Stimulated activated naive CD4-positive, alpha-beta T cell treated with Interleukin-2 at 50 U/mL for 16 hours (primary cell): ENCODE results near the gene ARPC5.

Source experiments
- DNase-seq: peaks from one replicate; lab custom pipeline; 2025; lab: John Stamatoyannopoulos, UW

ARPC5 gene

GRCh38 chr1:183609759-183610452, 25.7 kb downstream of the ARPC5 start:
- no peak for DNase-seq

GRCh38 chr1:183609313-183609712, 26.3 kb downstream of the ARPC5 start:
- no peak for DNase-seq

DNA sequence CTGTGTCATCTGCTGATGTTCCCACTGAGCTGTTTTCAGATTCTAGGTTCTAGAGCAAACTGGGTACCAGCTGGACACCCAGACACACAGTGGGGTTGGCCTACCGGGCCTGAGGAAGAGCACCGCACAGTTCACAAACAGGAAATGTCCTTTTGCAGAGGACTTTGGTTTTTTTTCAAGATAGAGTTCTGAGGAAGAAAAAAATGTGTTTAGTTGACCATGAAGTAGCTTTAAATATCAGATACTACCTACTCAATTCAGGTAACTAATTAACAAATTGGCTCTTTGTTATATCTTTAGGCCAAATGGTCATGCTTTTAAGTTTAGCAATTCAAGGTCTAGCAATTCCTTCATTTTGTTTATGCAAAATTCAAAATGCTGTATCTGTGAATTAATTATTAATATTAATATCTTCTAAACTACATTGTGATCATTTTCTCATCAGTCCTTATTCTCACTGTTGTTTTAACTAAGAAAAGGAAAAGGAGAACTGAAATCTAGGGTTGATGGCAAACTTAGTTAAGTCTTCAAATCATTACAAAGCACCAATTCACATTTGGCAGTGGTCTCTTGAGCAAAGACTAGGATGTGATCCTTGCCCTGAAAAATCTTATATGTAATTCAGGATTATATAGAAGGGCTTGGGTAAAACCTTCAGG, 28.1 kb downstream of the ARPC5 start:
- DNase-seq, result no peak

DNA sequence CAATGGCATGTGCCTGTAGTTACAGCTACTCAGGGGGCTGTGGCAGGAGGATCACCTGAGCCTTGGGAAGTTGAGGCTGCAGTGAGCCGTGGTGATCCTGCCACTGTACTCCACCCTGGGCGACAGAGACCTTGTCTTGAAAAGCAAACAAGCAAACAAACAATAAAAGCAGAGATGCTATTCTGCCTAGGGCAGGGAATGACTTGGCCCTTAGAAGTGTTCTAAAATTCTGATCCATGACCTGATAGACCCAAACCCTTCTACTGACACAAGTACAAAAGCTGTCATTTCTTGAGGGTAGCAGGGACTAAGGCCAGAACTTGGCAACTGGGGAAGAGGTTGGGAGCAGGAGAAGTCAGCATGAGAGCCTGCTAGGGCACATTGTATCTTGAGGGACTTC, 29.7 kb downstream of the ARPC5 start:
- DNase-seq, result no peak

DNA sequence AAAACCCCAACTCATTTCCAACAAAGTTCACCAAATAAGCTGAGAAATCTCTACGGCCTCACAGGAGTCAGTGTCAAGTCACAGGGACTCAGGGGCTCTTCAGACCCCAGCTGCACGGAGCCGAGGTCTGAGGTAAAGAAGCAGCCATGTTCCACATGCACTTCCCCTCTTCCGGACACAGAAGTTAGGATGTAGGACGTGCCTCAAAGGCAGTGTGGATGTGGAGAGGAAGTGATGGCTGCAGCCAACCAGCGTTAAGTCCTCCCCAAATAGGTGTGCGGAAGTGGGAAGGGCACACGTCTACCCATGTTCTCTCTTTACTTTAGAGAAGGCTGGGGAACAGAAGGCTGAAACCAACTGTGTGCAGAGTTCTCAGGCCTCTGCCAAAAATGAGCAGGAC, 30.8 kb downstream of the ARPC5 start:
- DNase-seq, result no peak

DNA sequence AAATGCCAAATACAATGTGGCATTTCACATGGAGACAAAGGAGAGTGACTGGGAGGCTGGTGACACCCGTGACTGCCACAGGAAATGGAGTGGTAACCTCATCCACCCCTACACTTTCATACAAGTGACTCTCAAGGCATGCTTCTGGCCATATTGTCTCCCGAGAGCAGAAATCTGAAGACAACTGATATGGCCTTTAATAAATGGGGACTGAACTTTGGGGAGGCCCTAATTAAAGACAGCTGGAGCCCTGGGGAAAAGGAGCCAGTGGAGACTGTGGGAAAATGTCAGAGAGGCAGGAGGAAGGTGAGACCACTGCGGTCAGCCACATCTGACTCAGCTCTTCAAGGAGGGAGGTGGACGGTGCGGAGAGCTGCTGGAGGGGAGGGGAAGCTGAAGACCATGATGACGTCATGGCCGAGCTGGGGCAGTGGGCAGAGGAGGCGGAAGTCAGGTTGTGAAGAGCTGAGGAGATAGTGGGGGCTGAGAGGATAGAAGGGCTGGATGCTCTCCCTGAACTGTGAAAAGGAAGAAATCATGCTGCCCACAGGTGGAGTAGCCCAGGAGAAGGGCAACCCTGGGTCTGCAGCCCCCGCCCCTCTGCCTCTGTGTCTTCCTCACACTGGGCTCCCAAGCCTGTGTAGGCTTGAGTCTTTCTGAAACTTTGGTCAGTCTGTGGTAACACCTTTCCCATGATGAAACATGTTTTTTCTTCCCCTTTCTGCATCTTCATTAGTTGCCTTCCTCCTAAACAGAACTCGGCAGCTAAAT, 31.4 kb downstream of the ARPC5 start:
- DNase-seq, result no peak

GRCh38 chr1:183602510-183602909, 33.1 kb downstream of the ARPC5 start:
- DNase-seq, result no peak

- no peak for DNase-seq
Measured at GRCh38 chr1:183600634-183601033, 34.9 kb downstream of the ARPC5 start.

GRCh38 chr1:183600136-183600535, 35.4 kb downstream of the ARPC5 start:
- DNase-seq, result no peak

DNA sequence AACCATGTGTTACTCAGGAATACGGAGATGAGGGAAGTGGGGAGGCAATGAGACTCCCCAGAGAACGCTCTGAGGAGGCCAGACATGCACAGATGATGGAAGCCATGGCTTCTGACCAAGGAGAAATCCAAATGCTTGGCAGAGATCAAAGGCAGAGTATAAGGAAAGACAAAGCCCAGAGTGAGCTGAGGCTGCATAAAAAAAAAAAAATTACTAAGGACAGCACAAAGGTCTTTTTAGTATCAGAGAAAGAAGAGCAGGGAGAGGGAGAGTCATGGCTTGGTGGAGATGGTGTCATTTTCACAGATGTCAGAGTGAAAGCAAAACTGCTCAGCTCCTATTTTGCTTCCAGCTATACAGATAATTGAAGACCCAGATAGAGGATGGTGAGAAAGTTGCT, 37.2 kb downstream of the ARPC5 start:
- no peak for DNase-seq

DNA sequence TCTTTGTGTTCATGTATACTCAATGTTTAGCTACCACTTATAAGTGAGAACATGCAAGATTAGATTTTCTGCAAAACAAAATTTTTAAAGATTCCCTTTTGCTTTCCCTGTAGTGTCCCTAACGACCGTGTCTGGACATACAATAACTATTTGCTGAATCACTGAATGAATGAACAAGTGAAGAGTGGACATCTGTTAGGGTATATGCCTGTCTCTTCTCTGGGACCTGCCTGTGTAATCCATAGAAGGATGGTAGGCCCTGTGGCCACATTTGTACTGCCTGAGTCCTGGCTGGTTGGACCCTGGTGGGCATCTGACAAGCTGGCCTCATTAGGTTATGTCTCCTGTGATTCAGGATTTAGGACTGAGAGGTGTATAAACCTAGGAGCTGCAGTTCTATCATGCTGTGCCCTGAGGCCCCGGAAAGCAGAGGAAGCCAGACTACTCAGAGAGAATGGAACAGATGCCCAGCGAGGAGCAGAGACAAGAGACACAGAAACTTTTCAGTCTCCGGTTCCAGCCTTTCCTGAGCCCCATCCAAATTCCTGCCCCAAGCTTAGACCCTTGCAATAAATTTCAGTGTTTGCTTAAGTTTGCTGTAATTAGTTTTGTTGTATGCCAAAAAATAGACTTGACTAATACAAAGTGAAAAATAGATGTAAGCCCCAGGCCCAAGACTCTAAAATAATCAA, 37.8 kb downstream of the ARPC5 start:
- DNase-seq, result no peak

DNA sequence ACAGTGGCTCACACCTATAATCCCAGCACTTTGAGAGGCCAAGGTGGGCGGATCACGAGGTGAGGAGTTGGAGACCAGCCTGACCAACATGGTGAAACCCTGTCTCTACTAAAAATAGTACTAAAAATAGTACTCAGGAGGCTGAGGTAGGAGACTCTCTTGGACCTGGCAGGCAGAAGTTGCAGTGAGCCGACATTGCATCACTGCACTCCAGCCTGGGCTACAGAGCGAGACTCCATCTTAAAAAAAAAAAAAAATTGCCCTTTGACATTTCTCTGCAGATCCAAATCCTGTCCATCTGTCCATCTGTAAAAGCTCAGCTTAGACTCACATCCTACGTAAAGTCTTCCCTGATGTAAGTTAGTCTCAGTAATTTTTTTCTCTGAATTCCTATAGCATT, 39.1 kb downstream of the ARPC5 start:
- DNase-seq, result no peak

- DNase-seq, result no peak
Measured at GRCh38 chr1:183595537-183595936, 40.0 kb downstream of the ARPC5 start.

DNA sequence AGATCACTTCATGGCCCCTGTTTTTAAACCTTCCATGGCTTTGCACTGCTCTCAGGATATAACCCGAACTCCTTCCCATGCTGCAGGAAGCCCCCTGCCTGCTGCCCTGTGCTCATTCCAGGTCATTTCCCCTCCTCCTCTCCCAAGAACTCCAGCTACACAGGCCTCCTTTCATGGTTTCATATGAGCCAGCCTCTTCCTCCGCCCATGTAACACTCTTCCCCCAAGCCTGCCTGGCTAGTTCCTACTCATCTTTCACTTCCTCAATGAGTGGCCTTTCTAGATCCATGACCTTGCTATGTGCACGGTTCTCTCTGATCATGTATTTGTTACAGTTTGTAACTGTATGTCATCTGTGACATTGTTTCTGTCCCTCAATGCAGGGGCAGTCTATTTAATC, 42.2 kb downstream of the ARPC5 start:
- DNase-seq, result no peak

DNA sequence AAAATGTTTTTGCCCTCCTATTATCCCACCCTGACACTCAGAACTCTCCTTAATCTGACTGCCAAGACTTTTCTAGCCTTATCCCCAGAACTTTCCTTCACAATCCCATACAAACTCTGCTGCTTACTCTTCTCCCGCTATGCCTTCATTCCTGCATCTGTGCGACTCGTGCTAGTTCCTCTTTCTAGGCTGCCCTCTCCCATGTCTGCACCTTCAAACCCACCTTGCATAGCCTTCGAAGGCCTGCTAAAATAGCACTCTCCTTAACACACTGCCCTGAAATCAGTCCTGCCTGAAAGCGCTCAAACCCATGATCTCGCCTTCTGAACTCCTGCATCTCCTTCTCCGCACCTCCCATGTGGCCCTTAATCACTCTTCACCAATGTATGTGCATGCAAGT, 42.9 kb downstream of the ARPC5 start:
- DNase-seq, result no peak

GRCh38 chr1:183590244-183591191, 45.1 kb downstream of the ARPC5 start, which contains the start of gene NCF2:
TSS of gene NCF2 (minus strand) at chr1:183590459. CDS start at chr1:183590329, 130 bp downstream.
- DNase-seq, result no peak

GRCh38 chr1:183589874-183590243, 45.7 kb downstream of the ARPC5 start:
- DNase-seq, result no peak

GRCh38 chr1:183589384-183589783, 46.2 kb downstream of the ARPC5 start:
- no peak for DNase-seq

DNA sequence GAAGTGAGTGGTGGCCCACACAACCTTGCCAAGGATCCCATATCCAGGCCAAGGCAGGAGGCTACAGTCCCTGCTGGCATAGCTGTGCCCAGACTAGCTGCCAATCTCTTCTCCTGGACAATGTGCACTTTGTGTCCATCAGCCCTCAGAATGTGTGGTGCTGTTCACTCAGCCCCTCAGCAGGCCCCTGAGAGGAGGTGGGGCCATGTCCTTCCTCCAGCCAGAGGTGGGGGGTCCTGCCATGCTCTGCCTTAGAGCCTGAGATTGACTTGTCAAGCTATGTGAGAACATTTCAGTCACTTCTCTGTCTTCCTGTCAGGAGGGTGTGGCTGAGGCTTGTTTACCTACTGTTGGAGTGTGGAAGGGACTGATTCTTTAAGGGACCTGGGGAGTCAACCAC, 46.8 kb downstream of the ARPC5 start:
- no peak for DNase-seq

GRCh38 chr1:183586926-183587325, 48.7 kb downstream of the ARPC5 start:
- no peak for DNase-seq

DNA sequence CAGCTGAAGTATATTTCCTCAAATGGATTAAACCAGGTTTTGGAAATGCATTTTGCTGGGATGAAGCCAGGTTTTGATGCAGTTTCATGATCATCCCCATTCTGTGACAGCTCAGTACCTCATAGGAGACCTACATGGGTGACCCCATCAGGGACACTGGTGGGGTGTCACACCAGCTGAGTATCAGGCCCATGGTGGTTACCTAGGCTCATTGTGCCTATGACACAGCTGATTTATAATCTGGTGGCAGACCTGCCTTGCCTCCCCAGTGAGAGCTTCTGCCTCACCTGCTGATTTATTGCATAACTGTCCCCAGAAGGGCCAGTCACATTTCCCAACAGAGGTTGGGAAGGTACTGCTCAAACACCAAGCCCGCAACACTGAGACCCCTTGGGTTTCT, 49.1 kb downstream of the ARPC5 start:
- no peak for DNase-seq
